SK-N-SH (cell line): ENCODE measurements around the gene LRRC36.

ENCODE experiments used
- CTCF ChIP-seq: fragments of 200-600 bp; sonication (generic); IDR thresholded peaks from 2 replicates; pipeline ENCODE4 v1.6.1; 2017; ENCODE audit warnings: antibody characterized with exemption, mild to moderate bottlenecking, moderate library complexity
- EZH2phosphoT487 ChIP-seq: fragments of 200-600 bp; sonication (generic); IDR thresholded peaks from 2 replicates; pipeline ENCODE4 v1.6.1; 2017; ENCODE audit warnings: low read depth, mixed run types, mild to moderate bottlenecking, antibody characterized with exemption, moderate library complexity, borderline replicate concordance
- FOSL2 ChIP-seq: IDR thresholded peaks from 2 replicates; pipeline ENCODE4 v1.4.0; 2012; ENCODE audit warnings: low read depth, mild to moderate bottlenecking, moderate library complexity, borderline replicate concordance
- GABPA ChIP-seq: IDR thresholded peaks from 2 replicates; pipeline ENCODE4 v1.4.0; 2012; ENCODE audit warnings: low read depth, mild to moderate bottlenecking
- JUND ChIP-seq: IDR thresholded peaks from 2 replicates; pipeline ENCODE4 v1.4.0; 2012
- MAX ChIP-seq: IDR thresholded peaks from 2 replicates; pipeline ENCODE4 v1.4.0; 2012; ENCODE audit warnings: low read depth
- POLR2AphosphoS5 ChIP-seq: IDR thresholded peaks from 2 replicates; pipeline ENCODE4 v1.6.1; 2012; ENCODE audit warnings: low read depth, low read length
- RAD21 ChIP-seq: IDR thresholded peaks from 2 replicates; pipeline ENCODE4 v1.6.1; 2012; ENCODE audit warnings: mild to moderate bottlenecking, low read length
- REST ChIP-seq: IDR thresholded peaks from 2 replicates; pipeline ENCODE4 v1.6.1; 2012; ENCODE audit warnings: mild to moderate bottlenecking, low read depth, low read length, moderate library complexity
- RFX5 ChIP-seq: IDR thresholded peaks from 2 replicates; pipeline ENCODE4 v1.6.1; 2012; ENCODE audit warnings: mild to moderate bottlenecking, improper control_type of control experiment, low read length
- TAF1 ChIP-seq: IDR thresholded peaks from 2 replicates; pipeline ENCODE4 v1.6.1; 2012; ENCODE audit warnings: low read depth, mild to moderate bottlenecking, low read length, moderate library complexity, borderline replicate concordance
- USF1 ChIP-seq: IDR thresholded peaks from 2 replicates; pipeline ENCODE4 v1.4.0; 2012; ENCODE audit warnings: low read depth, borderline replicate concordance

- no peak for TF ChIP-seq GABPA
- no peak for TF ChIP-seq CTCF
- no peak for TF ChIP-seq MAX
- no peak for TF ChIP-seq USF1
- no peak for TF ChIP-seq POLR2AphosphoS5
- TF ChIP-seq REST: no peak
- no peak for TF ChIP-seq TAF1
- no peak for TF ChIP-seq EZH2phosphoT487
- no peak for TF ChIP-seq JUND
- TF ChIP-seq RAD21: no peak
- no peak for TF ChIP-seq FOSL2
- no peak for TF ChIP-seq RFX5
These were observed 23.7 kb downstream of the LRRC36 start for GRCh38 chr16:67350324-67350723.
